GM06990 (cell line): Measurements from ENCODE around the gene LAMC2.

ENCODE experiments used
- DNase-seq: peaks from one replicate; pipeline ENCODE4 v3.0.0-alpha.2; 2011; ENCODE audit not compliant: insufficient read length; ENCODE audit errors: extremely low read depth
- H3K27me3 ChIP-seq: replicated peaks from 2 replicates; pipeline ENCODE4 v1.6.0; 2011; ENCODE audit warnings: low read length; ENCODE audit not compliant: control insufficient read depth, insufficient read depth
- H3K36me3 ChIP-seq: 2 replicates; pipeline ENCODE4 v1.5.1; 2011; ENCODE audit warnings: low read length; ENCODE audit not compliant: control insufficient read depth, insufficient read depth
- H3K4me3 ChIP-seq: replicated peaks from 2 replicates; pipeline ENCODE4 v1.5.1; 2011; ENCODE audit warnings: low read depth, mild to moderate bottlenecking, control low read depth, low read length
- TF ChIP-seq, protein P1 (sequence below): IDR thresholded peaks from 2 replicates; pipeline ENCODE4 v1.5.1; 2011; ENCODE audit warnings: low read length, control low read depth, mild to moderate bottlenecking, inconsistent platforms; ENCODE audit not compliant: insufficient read depth, poor library complexity, severe bottlenecking

Gene LAMC2

DNA sequence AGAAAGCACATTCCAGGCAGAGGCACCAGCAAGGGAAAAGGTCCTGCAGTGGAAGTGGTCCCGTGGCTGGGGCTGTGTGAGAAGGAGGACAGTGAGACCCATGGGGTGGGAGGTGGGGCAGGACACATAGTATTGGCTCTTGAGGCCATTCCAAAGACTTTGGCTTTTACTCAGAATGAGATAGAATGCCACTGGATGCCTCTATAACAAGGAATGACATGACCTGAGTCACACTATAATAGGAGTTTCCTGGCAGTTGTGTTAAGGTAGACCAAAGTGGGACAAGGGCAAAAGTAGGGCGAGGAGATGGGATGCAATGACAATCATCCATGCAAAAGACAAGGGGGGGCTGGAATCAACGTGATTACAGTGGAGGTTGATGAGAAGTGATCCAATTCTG lies 24.7 kb upstream of the LAMC2 start:
- TF ChIP-seq, protein P1, sequence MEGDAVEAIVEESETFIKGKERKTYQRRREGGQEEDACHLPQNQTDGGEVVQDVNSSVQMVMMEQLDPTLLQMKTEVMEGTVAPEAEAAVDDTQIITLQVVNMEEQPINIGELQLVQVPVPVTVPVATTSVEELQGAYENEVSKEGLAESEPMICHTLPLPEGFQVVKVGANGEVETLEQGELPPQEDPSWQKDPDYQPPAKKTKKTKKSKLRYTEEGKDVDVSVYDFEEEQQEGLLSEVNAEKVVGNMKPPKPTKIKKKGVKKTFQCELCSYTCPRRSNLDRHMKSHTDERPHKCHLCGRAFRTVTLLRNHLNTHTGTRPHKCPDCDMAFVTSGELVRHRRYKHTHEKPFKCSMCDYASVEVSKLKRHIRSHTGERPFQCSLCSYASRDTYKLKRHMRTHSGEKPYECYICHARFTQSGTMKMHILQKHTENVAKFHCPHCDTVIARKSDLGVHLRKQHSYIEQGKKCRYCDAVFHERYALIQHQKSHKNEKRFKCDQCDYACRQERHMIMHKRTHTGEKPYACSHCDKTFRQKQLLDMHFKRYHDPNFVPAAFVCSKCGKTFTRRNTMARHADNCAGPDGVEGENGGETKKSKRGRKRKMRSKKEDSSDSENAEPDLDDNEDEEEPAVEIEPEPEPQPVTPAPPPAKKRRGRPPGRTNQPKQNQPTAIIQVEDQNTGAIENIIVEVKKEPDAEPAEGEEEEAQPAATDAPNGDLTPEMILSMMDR: no peak
- H3K4me3 ChIP-seq: no peak overlapping the region
- no peaks in the 10 kb centered on the region for H3K27me3 ChIP-seq
- no peak for DNase-seq
- H3K36me3 ChIP-seq: no peaks in the 10 kb centered on the region

DNA sequence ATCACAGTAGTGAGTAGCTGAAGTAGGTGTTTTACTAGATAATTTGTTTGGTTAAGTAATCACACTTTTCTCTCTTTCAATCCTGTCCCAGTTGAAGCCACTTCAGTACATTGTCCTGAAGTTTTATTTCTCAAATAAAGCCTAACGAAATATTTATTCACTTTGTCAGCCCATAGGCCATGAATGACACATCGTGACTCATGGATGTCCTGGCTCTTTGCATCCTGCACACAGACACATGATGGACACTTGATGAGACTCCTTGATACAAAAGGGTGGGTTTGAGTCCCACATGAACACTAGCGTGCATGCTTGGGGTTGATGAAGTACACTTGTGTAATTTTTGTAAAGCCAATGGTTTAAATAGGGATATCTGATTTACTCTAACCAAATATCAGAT lies 22.7 kb upstream of the LAMC2 start:
- DNase-seq: no peak
- Histone ChIP-seq H3K4me3 (no peak overlapping the region), H3K36me3 (no peaks in the 10 kb centered on the region), H3K27me3 (no peaks in the 10 kb centered on the region)
- TF ChIP-seq, protein P1: no peak

DNA sequence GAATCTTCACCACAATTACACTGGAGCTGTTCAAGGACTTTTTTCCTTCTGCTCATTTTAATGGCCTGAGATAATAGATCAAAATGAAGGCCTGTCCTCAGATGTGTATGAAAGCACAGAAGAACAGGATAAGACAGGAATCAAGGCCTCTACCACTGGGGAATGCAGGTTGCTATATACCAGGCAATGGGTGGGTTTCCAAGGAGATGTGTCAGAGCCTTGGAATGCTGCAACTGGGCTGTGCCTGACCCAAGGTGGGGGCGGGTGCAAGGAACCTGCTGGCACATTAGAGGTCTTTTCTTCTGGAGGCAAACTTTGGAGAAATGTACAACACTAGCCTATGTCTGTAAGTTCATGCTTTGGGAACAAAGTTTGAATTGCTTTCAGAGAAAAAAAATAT lies 21.7 kb upstream of the LAMC2 start:
- Histone ChIP-seq H3K27me3 (no peaks in the 10 kb centered on the region), H3K36me3 (no peaks in the 10 kb centered on the region), H3K4me3 (no peak overlapping the region)
- TF ChIP-seq, protein P1: no peak
- DNase-seq: no peak

DNA sequence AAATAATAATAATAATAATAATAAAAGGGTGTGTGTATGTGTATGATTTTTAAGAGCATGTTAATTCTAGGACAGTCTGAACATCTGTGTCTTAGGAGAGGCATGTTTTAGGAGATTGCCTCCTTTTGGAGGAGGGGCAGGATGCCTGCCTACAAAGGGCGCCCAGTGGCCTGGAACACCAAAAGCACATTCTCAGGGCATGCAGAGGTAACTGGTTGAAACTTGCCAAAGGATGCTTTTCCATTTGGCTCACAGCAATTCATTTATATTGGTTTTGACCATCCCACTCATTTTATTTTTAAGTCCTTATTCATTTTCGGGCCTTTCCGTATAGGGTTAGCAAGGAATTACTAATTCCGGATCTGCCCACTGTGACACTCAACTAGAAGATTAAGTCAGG lies 21.1 kb upstream of the LAMC2 start:
- no peaks in the 10 kb centered on the region for H3K36me3 ChIP-seq
- TF ChIP-seq, protein P1: no peak
- H3K27me3 ChIP-seq: no peaks in the 10 kb centered on the region
- no peak for DNase-seq
- H3K4me3 ChIP-seq: no peak overlapping the region

DNA sequence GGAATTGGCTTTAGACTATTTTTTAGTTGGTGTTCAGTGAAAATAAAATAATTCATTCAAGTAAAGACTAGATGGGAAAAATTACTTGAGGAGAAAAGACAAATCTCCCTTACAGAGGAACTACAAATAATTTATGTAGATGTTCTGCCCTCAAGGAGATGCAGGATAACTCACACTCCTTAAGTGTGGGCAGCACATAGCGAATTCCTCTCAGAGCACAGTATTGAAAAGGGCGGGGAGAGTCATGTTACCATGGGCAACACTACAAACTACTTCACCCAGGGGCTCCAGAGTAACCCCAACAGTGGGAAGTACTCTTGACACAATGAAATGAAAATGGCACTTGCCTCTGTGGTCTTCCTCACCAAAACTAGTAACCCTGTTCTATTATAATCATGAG lies 20.6 kb upstream of the LAMC2 start:
- no peaks in the 10 kb centered on the region for H3K27me3 ChIP-seq
- TF ChIP-seq, protein P1: no peak
- H3K4me3 ChIP-seq: no peak overlapping the region
- no peaks in the 10 kb centered on the region for H3K36me3 ChIP-seq
- no peak for DNase-seq

DNA sequence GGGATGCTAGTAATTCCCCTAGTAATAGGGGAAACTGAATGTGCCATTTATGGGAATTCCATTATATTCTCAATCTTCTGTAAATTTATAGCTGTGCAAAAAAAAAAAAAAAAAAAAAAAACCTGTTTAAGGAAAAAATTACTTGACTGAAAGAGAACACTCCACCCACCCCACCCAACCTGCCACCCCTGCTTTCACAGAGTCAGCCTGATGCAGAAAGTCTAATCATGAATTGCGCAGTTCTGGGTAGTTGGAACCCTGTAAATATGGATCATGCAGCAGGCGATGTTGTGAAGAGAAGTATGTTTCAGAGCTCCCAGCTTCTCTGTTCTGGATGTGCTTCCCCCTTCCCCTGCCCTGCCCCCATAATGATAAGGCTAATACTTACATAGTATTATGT lies 19.6 kb upstream of the LAMC2 start:
- Histone ChIP-seq H3K36me3 (no peaks in the 10 kb centered on the region), H3K4me3 (no peak overlapping the region), H3K27me3 (no peaks in the 10 kb centered on the region)
- TF ChIP-seq, protein P1: no peak
- DNase-seq: no peak
